GM12891 (cell line): ENCODE measurements around the gene AGER.
A peak's percentile ranks its signal among the peaks of the same experiment; 100 is the strongest.

Source experiments
- DNase-seq: peaks from one replicate; pipeline ENCODE4 v3.0.0; 2011; ENCODE audit warnings: low spot score; ENCODE audit not compliant: insufficient read length
- FAIRE-seq: peaks from 2 replicates; lab custom pipeline; 2011; peaks lifted over from hg19 to GRCh38; lab: Jason Lieb, UNC
- PAX5 ChIP-seq: IDR thresholded peaks from 2 replicates; pipeline ENCODE4 v1.6.1; 2011; ENCODE audit warnings: low read length, moderate library complexity, mild to moderate bottlenecking; ENCODE audit not compliant: insufficient read depth, severe bottlenecking
- POLR2A ChIP-seq: IDR thresholded peaks from 2 replicates; pipeline ENCODE4 v1.6.1; 2011; ENCODE audit warnings: low read depth, low read length, control low read depth
- POLR2AphosphoS5 ChIP-seq: IDR thresholded peaks from 2 replicates; pipeline ENCODE4 v1.6.1; 2011; ENCODE audit warnings: low read depth, low read length, control low read depth
- POU2F2 ChIP-seq: IDR thresholded peaks from 2 replicates; pipeline ENCODE4 v1.6.1; 2011; ENCODE audit warnings: low read depth, mild to moderate bottlenecking, control low read depth, low read length, moderate library complexity
- SPI1 ChIP-seq: IDR thresholded peaks from 2 replicates; pipeline ENCODE4 v1.6.1; 2011; ENCODE audit warnings: low read depth, low read length, control low read depth
- TAF1 ChIP-seq: IDR thresholded peaks from 2 replicates; pipeline ENCODE4 v1.6.1; 2011; ENCODE audit warnings: low read depth, low read length, control low read depth

AGER gene

GRCh38 chr6:32178547-32179440 is 5.3 kb downstream of the AGER start:
- no peak for TF ChIP-seq TAF1
- TF ChIP-seq POLR2A = 0 out of 2 replicates have a peak, but pooled peaks have one; percentile 20
- DNase-seq (no peak), FAIRE-seq (no peak)

DNA sequence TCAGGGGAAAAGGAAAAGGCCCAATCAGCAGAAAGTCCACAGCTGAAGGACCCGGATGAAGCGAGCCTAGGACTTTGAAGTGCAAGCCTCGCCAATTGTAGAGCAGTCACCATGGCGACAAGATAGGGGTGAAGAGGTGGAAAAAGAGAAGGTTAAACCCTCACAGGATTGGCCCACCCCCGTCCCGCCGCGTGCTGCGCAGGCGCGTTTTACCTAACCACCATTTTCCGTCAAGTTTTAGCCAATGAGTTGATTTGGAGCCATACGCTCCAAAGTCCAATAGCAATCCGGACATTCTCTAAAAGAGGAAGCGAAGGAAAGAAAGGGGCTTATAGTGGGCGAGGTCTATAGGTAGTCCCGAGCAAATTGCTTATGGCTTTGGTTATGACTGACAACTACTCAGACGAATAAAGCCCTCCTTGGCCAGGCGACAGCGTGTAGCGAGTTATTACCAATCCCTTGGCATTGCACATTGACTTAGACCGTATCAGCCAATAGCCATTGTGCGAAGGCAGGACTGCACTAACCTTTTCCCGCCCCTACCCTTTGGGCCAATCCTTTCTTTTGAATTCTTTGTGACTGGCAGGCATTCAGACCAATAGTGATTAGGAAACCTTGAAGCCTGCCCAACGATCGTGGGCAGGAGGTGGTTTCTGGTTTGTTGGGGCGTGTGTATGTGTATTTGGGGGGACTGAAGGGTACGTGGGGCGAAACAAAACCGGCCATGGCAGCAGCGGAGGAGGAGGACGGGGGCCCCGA is 6.1 kb downstream of the AGER start, which contains the start of gene RNF5:
RNF5 (plus strand) TSS at position 618 of the 759 bp plus-strand sequence; CDS start at position 725, 107 bp downstream.
- TF ChIP-seq POLR2A (no peak), TAF1 (no peak), SPI1 (peak; percentile 92), POLR2AphosphoS5 (no peak), POU2F2 (no peak), PAX5 (no peak)
- FAIRE-seq (peak; percentile 99), DNase-seq (peak; percentile 90)

DNA sequence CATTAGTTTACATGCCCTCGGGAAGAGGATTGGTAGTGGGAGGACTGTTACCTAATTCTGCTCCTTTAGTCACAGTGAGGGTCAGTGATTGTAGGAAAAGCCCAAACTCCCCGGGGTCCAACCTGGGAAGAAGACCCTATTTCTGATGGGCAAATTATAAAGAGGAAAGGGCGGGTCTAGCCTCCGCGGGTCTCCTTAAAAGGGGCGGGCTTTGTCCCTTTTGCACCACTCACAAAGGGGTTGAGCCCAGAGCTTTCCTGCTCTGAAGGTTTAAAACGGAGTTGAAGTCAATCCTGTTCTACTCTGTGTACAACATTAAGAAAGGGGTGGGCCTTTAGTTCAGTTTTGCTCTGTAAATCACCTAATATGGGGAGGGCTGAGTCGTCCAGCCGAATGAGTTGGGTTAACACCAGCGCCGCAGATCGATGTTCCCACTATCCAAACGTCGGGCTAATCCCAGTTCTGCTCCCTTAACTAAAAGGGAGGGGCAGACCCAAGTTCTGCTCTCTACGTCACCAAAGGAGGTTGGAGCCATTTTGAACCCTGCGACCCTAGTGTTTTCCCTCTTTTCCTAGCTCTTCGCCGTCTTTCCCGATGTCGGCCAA is 6.8 kb downstream of the AGER start:
- peak; percentile 5 for FAIRE-seq
- TF ChIP-seq POLR2AphosphoS5 = peak; percentile 53
- no peak; the same call in 1 of the 2 replicates for TF ChIP-seq TAF1
- DNase-seq = no peak

DNA sequence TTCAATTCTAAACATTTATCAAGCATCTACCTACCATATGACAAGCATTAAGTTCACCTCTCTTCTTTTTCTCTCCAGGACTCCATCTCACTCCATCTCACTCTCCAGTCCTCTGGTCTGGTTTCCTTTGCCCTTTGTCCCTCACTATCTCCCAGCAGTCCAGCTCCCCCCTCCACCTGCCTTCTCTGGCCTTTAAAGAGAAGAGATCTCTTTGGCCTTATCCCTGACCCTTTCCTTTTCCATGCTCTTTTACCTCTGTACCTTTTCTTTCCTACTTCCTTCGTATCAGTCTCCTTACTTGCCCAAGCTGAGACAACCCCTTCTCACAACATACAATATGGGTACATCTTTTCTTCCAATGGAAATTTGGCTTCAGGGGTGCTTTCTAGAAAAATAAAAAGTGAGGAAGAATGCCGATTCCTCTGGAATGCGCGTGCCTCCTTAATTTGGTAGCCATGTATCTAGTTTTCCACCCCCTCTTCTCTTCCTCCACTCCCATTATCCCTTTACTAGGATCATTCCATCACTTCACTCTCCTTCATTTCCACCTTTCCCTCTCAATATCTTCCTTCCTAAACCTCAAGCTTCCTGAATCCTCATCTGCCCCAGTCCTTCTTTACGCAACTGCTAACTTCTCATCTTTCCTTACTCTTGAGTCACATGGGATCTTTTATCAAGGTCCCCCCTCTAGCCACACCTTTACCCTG is 7.4 kb downstream of the AGER start:
- no peak for TF ChIP-seq POLR2A
- TF ChIP-seq POU2F2 = no peak
- TF ChIP-seq PAX5 = no peak
- TF ChIP-seq TAF1 = no peak
- no peak for TF ChIP-seq POLR2AphosphoS5
- TF ChIP-seq SPI1 = no peak
- FAIRE-seq (no peak), DNase-seq (no peak)

DNA sequence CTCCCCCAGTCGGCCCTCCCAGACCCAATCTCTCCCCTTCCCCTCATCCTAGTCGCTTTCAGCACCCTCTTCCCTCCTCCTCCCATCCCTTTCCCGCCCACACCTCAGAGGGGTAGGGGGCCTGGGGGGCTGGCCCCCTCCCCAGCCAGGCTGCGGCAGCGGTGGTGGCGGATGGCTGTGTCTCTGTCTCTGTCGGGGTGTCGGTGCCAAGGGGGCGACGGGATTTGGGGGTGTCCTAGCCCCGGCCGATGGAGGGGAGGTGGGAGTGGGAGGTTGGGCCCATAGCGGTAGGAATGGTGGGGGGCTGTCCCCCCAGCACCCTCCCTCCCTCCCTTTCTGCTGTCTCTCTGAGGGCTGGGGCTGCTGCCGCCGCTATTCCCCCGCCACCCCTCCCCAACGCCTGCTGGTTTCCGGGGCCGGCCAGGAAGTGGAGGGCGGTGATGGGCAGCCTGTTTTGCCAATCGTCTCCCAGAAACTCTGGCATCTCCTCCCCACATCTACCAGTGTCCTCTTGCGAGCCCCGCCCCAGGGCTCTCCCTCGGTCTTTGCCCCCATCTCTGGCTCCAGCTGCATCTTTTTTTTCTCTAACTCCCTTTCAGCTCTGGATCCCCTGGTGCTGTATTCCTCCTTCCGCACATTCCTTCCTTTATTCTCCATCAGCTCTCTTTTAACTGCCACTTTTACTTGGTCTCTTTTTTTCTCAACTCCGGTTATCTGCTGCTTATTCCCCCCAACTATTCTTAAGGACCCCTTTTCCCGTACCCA is 8.2 kb downstream of the AGER start, which contains the start of gene AGPAT1:
AGPAT1 (minus strand) TSS at position 374 of the 765 bp plus-strand sequence. CDS start 4,588 bp downstream, outside the sequence.
- DNase-seq (peak; percentile 97), FAIRE-seq (peak; percentile 68)
- no peak for TF ChIP-seq PAX5

DNA sequence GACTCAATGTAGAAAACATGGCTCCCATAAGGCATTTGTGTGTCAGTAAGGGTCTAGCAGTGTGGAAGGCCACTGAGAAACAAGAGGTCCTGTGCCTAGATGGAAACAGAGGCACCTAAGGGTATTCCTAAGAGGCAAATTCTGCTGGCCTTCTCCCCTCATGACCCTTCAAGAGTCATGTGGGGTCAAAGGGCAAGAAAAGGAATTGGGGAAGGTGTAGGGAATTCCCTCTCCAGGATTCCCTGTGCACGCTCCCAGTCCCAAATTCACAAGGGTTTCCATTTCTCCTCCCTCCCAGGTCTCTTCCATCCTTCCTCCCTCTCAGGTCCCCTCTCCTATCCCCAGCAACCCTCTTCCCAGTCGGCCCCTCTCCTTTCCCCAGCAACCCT is 8.7 kb downstream of the AGER start:
- FAIRE-seq (no peak), DNase-seq (no peak)
- TF ChIP-seq TAF1 (no peak), PAX5 (no peak), POLR2AphosphoS5 (no peak), POLR2A (no peak), POU2F2 (no peak), SPI1 (no peak)

DNA sequence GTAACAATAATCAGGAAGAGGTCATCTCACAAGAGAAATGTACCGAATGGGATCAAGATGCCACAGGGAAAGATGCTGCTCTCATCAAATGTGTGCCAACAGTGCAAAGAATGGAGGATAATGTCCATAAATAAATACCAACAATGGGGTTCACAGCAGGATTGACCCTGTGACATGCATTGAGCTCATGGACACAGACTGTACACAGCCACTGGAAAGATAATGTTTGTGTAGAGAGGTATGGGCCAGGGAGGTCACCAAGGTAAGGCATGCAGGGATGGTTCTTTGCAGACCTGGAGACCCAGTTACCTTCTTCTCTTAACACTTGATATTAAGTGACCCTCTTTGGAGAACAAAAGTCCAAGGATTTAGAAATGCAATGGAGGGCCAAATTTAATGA is 9.6 kb downstream of the AGER start:
- no peak for DNase-seq
- FAIRE-seq = no peak
- no peak for TF ChIP-seq SPI1
- TF ChIP-seq PAX5 = no peak
- no peak for TF ChIP-seq POLR2A
- TF ChIP-seq POLR2AphosphoS5 = no peak
- TF ChIP-seq TAF1 = no peak
- TF ChIP-seq POU2F2 = no peak

- no peak for TF ChIP-seq PAX5
- TF ChIP-seq POU2F2 = no peak
- TF ChIP-seq SPI1 = 0 out of 2 replicates have a peak, but pooled peaks have one; percentile 3
- FAIRE-seq (no peak), DNase-seq (no peak)
These were observed 10.9 kb downstream of the AGER start for GRCh38 chr6:32173051-32173727.

DNA sequence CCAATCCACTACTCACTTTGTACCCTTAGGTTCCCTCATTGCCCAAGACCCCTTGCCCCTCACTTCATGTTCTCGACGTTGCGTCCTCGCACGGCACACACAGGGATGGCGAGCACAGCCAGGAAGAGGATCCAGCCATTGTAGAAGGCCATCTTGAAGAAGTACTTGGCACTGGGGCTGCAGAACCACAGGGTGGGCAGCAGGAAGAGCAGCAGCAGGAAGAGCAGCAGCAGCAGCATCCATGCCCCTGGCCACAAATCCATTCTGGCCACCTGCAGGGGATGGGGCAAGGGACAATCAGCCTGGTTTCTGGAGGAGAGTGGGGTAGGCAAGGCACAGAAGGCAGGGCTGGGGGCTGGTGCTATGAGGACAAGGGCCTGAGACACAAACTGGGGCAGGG is 12.8 kb downstream of the AGER start:
- TF ChIP-seq TAF1 (no peak), PAX5 (no peak), POU2F2 (no peak), SPI1 (no peak), POLR2AphosphoS5 (no peak), POLR2A (no peak)
- FAIRE-seq = no peak

More for the DNA sequence above, 12.8 kb downstream of the AGER start:
- no peak for DNase-seq
